GM12801 (cell line): ENCODE results near the gene RNF169.
A peak's percentile ranks its signal among the peaks of the same experiment; 100 is the strongest.

Source experiments
- TF ChIP-seq, protein P1 (sequence below): IDR thresholded peaks from one replicate; pipeline ENCODE4 v1.5.1; 2011; ENCODE audit warnings: control low read depth; ENCODE audit not compliant: insufficient read length; ENCODE audit errors: extremely low read depth

RNF169 gene, protein sequence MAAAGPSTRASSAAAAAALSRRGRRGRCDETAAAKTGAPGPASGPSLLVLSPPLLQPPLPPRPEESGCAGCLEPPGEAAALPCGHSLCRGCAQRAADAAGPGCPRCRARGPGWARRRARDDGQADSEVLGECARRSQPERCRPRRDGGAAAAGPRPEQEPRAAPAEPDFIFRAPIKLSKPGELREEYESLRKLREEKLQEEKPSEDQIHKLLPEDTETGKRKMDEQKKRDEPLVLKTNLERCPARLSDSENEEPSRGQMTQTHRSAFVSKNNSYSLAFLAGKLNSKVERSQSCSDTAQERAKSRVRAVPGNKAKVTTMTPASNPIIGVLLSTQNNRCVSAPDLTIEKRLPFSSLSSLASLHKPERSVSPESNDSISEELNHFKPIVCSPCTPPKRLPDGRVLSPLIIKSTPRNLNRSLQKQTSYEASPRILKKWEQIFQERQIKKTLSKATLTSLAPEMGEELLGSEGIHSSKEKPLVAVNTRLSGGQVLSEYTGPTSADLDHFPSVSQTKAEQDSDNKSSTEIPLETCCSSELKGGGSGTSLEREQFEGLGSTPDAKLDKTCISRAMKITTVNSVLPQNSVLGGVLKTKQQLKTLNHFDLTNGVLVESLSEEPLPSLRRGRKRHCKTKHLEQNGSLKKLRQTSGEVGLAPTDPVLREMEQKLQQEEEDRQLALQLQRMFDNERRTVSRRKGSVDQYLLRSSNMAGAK

GRCh38 chr11:74748211-74749126 lies at the start of gene RNF169:
RNF169 (plus strand) TSS chr11:74748849; CDS start chr11:74748881, 32 bp downstream.
- TF ChIP-seq, protein P1, sequence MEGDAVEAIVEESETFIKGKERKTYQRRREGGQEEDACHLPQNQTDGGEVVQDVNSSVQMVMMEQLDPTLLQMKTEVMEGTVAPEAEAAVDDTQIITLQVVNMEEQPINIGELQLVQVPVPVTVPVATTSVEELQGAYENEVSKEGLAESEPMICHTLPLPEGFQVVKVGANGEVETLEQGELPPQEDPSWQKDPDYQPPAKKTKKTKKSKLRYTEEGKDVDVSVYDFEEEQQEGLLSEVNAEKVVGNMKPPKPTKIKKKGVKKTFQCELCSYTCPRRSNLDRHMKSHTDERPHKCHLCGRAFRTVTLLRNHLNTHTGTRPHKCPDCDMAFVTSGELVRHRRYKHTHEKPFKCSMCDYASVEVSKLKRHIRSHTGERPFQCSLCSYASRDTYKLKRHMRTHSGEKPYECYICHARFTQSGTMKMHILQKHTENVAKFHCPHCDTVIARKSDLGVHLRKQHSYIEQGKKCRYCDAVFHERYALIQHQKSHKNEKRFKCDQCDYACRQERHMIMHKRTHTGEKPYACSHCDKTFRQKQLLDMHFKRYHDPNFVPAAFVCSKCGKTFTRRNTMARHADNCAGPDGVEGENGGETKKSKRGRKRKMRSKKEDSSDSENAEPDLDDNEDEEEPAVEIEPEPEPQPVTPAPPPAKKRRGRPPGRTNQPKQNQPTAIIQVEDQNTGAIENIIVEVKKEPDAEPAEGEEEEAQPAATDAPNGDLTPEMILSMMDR = no peak

DNA sequence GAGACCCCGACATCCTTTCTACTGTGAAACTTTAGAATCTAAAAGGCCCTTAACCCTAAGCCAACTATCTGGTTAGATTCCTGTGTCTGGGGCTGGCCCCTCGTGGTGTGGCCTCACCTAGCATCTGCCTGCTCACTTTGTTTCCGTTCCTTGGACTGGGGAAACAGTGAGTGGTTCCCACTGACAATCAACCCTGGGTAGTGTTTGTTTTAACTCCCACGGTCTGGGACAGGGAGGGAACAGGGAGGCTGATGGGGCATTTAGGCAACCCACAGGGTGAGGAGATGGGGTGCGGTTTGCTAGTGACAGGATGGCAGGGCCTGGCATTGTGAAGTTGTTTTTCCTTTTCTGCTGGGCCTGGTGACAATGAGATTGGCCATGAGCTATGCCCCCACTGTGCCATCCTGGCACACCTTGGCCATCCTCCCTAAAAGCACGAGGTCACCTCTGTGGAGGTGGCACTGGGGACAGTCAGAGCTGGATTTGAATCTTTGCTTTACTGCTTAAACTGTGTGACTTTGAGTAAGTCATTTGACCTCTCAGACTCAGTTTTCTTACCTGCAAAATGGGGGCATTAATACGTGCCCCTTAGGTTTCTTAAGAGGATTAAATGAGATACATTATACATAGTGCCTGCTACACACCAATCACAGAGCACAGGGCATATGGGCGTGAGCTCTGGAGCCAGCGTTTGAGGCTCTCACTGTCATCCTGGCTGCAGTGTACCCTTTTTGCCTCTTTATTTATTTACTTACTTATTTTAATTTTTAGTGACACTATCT lies 48.8 kb upstream of the RNF169 start:
- TF ChIP-seq, protein P1 = no peak

- TF ChIP-seq, protein P1 = no peak
Observed at GRCh38 chr11:74701351-74701750, 47.3 kb upstream of the RNF169 start.

GRCh38 chr11:74702383-74703007 lies 46.2 kb upstream of the RNF169 start:
- TF ChIP-seq, protein P1 = peak; percentile 49

DNA sequence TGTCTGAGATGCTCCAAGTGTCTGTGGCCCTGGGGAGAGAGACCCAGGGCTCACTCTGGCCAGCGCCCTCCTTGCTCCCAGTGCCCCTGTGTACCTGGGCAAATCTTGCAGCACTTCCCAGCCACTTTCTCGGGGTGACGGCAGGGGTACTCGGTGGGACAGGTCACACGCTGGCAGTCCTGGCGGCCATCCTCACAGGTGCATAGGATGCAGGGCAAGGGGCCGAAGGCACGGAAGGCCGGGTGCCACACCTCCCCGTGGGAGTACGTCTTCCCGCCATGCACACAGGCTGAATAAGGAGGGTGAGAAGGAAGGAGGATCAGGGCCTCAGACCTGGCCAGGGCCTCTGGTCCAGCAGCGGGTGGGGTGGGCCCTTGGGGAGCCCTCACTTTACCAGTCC lies 45.4 kb upstream of the RNF169 start:
- TF ChIP-seq, protein P1 = no peak

DNA sequence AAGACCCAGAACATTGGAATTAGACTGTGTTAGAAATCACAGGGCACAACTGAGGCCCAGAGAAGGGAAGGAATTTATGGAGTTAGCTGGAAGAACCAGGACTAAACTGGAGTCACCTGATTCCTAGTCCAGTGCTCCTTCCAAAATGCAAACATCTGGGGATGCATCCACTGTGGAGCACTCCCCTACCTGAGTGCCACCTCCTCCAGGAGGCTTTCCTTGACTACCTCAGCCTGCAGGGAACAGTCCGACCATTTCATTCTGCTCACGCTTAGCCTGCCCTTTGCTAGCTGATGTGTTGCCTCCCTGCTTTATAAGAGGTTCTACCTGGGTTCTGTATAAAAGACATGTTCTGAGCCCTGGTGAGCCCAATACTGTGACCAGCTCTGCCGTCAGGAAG lies 41.5 kb upstream of the RNF169 start:
- TF ChIP-seq, protein P1 = no peak
